Neural cell (in vitro differentiated cells): ENCODE results near the gene KLC4.

ENCODE experiments used
- EP300 ChIP-seq: fragments of 450-650 bp; conservative IDR thresholded peaks from 2 replicates; pipeline ENCODE4 v1.6.1; 2014; ENCODE audit warnings: antibody characterized with exemption, mild to moderate bottlenecking, moderate library complexity; ENCODE audit not compliant: poor library complexity, severe bottlenecking
- EZH2 ChIP-seq: fragments of 200-600, 300-800 bp; shearing (Covaris generic), sonication (generic); IDR thresholded peaks from 2 replicates; pipeline ENCODE4 v1.6.1; 2014; ENCODE audit warnings: antibody characterized with exemption, low read length, borderline replicate concordance, mild to moderate bottlenecking; ENCODE audit not compliant: insufficient read depth, poor library complexity, severe bottlenecking
- POLR2AphosphoS5 ChIP-seq: IDR thresholded peaks from 2 replicates; pipeline ENCODE4 v1.6.1; 2012
- REST ChIP-seq: IDR thresholded peaks from 2 replicates; pipeline ENCODE4 v1.6.1; 2012; ENCODE audit warnings: borderline replicate concordance
- SMC3 ChIP-seq: fragments of 450-650 bp; conservative IDR thresholded peaks from 2 replicates; pipeline ENCODE4 v1.6.1; 2014; ENCODE audit warnings: antibody characterized with exemption, mild to moderate bottlenecking, moderate library complexity; ENCODE audit not compliant: poor library complexity
- TAF1 ChIP-seq: IDR thresholded peaks from 2 replicates; pipeline ENCODE4 v1.6.1; 2012; ENCODE audit warnings: low read depth
- TF ChIP-seq, protein P1 (sequence below): fragments of 450-650 bp; IDR thresholded peaks from 2 replicates; pipeline ENCODE4 v1.5.1; 2014; ENCODE audit warnings: antibody characterized with exemption, mild to moderate bottlenecking, moderate library complexity; ENCODE audit not compliant: poor library complexity, severe bottlenecking

- TF ChIP-seq, protein P1, sequence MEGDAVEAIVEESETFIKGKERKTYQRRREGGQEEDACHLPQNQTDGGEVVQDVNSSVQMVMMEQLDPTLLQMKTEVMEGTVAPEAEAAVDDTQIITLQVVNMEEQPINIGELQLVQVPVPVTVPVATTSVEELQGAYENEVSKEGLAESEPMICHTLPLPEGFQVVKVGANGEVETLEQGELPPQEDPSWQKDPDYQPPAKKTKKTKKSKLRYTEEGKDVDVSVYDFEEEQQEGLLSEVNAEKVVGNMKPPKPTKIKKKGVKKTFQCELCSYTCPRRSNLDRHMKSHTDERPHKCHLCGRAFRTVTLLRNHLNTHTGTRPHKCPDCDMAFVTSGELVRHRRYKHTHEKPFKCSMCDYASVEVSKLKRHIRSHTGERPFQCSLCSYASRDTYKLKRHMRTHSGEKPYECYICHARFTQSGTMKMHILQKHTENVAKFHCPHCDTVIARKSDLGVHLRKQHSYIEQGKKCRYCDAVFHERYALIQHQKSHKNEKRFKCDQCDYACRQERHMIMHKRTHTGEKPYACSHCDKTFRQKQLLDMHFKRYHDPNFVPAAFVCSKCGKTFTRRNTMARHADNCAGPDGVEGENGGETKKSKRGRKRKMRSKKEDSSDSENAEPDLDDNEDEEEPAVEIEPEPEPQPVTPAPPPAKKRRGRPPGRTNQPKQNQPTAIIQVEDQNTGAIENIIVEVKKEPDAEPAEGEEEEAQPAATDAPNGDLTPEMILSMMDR = no peak
- no peak for TF ChIP-seq EZH2
- TF ChIP-seq EP300 = no peak
- no peak for TF ChIP-seq POLR2AphosphoS5
- TF ChIP-seq REST = no peak
- TF ChIP-seq SMC3 = no peak
- TF ChIP-seq TAF1 = no peak
These were observed 20.7 kb upstream of the KLC4 start for GRCh38 chr6:43038727-43039126.
